Right hindlimb (tissue), 1 donor: ENCODE results near the gene VN1R5.
"Not testable (repeated sequence)": the region's sequence is repeated elsewhere in the genome, so short reads cannot be mapped to it uniquely, and the experiment has no call there.

ENCODE experiments used
- DNase-seq: peaks from one replicate; pipeline ENCODE4 v3.0.0-alpha.2; 2018

Gene VN1R5

DNA sequence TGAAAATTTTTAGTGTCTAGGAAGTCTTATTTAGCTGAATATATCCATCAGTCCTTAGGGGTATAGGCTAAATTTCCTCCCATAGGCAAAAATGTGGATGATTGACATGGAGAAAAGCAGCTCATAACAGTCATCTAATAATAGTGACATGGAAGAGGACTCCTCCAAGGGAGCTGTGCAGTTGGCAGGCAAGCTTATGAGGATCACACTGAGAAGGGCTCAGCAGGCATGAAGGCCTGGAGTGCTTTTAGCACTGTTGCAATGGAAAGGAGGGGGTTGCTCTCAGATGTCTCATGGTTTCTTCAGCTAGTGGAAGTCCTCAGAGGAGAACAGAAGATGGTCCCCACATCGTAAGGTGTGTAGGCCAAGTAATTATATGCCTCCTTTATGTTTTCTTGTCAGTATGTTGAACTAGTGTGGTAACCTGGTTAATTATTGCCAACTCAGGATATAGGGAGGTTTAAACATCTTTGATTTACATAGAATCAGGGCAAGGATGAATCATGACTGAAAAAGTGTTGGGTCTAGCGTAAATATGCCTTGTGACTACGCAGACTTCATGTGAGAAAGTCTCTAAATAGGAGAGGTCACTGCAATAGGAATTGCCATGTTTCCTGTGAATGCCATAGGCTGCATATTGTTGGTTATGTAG, 18.9 kb downstream of the VN1R5 start:
- DNase-seq: no peak

DNA sequence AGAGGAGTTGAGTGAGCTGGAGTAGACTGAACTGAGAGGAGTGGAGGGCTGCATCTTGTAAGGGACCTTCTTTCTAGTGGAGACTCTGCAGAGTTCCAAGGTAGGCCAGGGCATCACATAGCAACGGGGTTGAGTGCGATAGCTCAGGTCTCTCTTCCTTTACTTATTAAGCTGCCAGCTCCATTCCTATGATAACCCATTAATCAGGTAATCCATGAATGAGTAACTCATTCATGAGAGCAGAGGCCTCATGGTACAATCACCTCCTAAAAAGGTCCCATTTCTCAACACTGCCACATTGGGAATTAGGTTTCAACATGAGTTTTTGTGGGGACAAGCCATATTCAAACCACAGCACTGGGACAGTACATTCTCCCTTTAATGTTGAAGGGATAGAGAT, 21.3 kb downstream of the VN1R5 start:
- DNase-seq: no peak

DNA sequence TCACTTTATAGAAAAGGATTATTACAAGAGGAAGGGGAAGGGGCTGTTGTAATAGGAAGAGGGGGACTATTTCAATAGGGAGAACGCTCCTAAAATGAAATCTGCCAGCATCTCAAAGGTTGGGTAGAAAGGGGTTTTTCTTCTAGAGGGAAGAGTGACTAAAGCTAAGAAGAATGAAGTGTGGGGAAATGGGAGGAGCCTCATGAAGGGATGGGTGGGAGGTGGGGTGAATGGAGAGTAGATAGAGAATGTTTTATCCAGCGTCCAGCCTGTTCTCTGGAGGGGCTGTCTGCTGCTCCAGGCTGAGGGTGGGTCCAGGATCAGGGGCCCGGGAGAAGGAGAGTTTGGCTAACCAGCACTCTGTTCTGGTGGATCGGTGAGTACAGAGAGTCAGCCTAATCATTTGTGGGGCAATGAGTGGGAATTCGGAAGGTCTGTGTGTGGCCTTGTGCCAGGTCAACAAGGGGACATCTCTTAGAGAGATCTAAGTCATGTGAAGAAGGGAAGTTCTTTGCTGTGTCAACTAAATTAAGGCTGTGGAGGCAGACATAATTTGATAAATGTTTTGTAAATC, 25.2 kb downstream of the VN1R5 start:
- no peak for DNase-seq

DNA sequence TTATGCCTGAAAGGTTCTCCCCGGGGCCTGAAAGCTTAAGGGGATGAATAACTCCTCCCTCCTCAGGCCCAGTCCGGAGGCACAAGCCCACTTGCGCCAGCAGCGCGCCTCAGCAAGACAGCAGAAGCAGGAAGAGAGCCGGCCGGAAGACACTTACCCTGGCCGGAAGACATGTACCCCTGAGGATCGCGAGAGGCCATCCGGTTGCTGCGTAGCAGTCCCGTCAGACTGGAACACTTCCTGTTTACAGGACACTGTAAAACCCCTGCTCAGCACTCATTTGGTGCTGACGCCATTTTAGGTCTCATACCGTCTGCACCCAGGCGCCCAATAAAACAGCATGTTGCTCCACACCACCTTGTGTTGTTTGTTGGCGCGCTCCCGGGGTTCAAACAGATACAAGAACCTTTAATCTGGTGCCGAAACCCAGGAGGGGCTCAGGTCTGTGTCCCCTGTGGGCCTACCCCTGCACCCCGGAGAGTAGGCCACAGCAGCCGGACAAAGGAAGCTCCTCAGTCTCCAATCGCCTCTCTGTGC, 30.3 kb downstream of the VN1R5 start:
- no peak for DNase-seq

DNA sequence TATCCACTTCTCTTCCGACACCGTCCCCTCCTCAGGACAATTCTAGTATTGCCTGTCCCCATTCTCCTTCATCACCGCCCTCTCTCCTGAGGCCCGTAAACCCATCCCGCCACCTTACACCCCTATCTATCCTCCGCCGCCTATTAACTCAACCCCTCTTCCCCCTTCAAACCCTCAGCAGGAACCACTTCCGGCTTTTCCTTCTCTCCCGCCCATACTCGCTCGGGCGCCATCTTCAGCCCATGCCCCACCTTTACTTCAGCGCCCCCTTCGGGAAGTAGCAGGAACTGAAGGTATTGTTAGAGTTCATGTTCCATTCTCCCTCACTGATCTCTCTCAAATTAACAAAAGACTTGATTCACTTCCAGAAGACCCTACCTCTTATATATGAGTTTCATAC, 31.6 kb downstream of the VN1R5 start:
- DNase-seq: no peak

DNA sequence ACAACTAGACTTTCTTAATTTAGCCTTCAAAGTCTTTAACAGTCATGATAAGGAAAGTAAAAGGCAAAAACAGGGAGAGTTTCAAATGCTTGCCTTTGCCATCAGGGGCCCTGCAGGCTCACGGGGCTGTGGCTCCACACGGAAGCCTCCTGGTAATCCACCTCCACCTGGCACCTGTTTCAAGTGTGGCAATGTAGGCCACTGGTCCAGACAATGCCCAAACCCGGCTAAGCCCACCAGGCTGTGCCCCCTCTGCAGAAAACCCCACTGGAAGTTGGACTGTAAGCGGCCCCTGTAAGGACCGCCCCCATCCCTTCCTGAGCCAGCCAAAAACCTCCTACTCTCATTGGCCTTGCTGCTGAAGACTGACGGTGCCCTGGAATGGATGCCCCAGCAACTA, 32.5 kb downstream of the VN1R5 start:
- no peak for DNase-seq

DNA sequence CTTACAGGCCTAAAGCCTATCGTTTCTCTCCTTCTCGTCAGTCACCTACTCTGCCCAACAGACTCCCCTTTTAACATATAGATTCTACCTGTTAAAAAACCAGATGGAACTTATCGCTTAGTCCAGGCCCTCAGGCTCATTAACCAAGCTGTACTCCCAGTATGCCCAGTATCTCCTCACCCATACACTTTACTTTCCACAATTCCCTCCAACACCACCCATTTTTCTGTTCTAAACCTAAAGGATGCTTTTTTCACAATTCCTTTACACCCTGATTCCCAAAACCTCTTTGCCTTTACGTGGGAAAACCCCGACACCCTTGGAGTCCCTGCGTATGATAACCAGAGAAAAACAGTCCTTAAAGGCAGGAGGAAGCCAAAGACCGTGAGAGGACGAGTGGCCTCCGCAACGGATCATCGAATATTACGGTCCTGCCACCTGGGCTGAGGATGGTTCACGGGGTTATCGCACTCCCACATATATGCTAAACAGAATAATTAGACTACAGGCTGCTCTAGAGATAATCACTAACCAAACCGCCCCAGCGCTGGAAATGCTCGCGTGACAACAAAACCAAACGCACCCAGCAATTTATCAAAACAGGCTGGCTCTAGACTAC, 33.5 kb downstream of the VN1R5 start:
- DNase-seq: not testable (repeated sequence)

DNA sequence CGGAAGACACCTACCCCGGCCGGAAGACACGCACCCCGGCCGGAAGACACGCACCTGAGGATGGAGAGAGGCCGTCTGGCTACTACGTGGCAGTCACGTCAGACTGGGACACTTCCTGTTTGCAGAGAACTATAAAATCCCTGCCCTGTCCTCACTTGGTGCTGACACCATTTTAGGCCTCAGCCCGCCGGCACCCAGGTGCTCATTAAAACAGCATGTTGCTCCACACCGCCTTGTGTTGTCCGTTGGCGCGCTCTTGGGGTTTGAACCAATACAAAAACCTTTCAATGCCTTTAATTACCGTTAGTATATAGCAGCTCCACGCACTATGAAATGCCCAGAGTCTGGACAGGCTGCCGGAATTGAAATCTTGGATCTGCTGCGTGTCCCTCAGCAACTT, 34.7 kb downstream of the VN1R5 start:
- no peak for DNase-seq

DNA sequence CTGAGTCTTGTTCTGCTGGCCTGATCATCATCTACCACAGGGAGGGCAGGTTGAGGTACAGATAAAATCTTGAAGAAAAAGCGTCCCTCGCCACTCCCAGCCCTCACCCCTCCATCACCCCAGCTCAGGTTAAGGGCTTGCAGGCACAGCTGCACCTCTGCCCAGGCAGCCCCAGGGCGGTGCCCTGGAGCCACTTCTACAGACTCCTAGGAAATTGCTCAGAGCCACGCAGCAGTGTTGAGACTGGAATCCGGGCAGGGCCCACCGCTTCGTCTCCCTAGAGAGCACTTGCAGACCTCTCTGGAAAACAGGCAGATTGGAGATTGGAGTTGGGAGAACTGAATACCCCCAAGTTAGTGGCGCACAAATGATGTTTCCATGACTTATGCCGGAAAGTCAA, 35.3 kb downstream of the VN1R5 start:
- no peak for DNase-seq

DNA sequence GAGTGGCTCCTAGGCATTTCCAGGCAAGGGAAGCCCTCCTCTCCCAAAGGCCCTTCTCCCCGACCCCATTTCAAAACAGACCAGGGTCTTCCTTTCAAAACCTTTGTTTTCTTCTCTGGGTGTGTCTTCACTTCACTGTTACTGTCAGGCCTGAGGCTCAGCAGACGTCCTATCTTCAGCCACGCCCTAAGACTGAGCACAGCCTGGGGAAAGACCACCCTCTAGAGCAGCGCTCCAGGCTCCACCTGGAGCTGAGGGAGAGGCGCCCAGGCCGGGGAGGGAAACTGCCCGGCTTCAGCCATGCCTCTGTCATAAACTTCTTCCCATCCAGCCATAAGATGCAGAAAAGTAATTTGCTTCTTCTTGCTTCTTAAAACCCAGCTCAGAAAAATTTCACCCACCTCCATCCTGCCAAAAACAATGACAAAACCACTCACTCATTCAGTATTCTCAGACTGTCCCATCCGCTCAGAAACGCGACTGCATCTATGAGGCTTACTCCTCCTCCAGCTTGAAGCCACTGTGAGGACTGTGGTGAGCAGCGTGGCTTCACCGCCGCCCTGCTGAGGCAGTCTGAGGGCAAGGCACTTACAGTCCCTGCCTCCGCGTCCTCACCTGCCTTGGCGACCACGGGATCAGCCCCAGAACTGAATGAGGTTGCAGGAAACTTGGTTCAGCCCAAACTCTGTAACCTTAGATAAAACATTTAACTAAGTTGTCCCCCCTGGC, 36.1 kb downstream of the VN1R5 start:
- no peak for DNase-seq

DNA sequence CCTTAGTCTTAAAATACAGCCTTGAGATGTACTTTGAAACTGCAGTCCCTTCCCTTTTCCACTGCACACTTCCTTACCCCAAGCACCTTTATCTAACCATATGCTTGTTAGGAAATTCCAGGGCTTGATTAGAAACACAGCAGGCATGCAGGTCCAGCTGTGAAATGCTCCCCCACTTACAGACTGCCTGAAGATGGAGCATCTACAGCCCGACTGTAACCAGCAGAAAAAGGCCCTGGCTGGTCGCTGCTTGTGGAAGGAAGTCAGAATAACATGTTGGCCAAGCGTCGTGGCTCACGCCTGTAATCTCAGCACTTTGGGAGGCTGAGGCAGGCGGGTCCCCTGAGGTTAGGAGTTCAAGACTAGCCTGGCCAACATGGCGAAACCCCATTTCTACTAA, 37.2 kb downstream of the VN1R5 start:
- DNase-seq: no peak

DNA sequence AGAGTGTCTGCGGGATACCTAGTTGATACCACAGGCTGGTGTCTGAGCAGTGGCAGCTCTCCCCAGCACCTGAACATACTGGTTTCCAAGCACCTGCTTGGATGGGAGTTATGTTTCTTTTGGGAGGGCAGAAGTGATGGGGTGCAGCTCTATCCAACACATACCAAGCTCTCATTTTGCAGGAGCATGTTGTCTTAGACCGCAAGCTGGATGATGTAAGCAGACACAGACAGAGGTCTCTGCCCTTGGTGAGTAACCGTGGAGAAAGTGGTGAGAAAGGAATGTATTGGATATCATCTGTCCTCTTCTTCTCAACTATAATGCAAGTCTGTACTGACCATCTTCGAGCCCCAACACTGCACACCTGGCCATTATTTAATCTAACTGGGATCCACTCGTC, 38.4 kb downstream of the VN1R5 start:
- DNase-seq: no peak

DNA sequence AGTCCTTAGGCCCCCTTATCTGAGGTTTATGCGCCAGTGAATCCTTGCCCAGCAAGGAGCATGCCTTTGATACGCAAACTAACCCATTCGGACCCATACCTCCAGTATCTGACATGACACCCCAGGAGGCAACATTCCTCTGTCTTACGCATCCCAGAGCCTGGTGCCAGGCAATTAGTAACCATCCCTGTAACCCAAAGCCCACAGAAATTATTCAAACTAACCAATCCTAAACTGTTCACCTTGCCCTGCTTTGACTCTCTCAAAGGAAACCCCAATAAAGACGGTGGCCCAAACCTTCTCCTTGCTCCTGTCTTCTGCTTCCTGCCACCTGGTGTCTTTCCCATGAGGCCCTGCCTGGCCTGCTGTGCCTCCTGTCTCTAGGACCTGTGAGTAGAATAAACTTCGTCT, 39.4 kb downstream of the VN1R5 start:
- no peak for DNase-seq

DNA sequence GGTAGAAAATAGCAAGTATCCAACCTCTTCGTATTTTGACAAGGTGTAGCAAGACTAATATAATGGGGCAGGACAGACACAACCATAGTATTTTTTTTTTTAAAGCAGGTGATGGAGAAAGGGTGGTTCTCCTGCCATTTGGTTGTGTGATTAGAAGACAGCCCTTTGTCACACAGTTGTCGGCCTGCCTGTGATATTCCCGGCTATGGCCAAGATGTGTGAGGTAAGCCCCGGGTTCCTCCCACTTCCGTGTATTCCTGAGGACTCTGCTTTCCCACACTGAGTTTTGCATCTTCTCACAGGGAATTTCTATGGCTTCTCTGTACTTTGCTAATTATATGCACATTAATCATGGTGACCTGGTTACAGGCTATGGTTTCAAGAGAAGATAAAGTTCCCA, 39.9 kb downstream of the VN1R5 start:
- DNase-seq: no peak

DNA sequence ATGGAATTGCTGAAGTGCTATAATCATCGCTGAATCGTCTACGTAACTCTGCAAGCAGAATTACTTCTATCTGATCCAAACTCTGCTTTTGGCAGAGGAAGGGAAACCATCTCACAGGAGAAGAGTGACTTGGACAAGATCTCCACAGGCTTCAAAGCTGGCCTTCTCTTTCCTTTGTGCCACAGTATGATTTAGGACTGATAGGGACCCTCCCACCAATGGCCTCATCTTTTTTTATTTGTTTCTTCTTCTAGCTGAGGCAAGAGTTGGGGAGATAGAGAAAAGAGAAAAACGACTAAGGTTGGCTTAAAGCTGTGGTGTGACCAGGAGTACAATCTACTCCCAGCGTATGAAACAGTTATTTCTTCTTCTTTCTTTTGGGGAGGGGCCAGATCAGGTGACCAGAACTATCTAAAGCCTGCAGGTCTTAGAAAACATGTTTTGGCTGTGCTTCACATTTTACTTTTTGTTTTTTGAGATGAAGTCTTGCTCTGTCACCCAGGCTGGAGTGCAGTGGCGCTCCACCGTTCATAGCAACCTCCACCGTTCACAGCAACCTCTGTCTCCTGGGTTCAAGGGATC, 40.8 kb downstream of the VN1R5 start:
- no peak for DNase-seq

DNA sequence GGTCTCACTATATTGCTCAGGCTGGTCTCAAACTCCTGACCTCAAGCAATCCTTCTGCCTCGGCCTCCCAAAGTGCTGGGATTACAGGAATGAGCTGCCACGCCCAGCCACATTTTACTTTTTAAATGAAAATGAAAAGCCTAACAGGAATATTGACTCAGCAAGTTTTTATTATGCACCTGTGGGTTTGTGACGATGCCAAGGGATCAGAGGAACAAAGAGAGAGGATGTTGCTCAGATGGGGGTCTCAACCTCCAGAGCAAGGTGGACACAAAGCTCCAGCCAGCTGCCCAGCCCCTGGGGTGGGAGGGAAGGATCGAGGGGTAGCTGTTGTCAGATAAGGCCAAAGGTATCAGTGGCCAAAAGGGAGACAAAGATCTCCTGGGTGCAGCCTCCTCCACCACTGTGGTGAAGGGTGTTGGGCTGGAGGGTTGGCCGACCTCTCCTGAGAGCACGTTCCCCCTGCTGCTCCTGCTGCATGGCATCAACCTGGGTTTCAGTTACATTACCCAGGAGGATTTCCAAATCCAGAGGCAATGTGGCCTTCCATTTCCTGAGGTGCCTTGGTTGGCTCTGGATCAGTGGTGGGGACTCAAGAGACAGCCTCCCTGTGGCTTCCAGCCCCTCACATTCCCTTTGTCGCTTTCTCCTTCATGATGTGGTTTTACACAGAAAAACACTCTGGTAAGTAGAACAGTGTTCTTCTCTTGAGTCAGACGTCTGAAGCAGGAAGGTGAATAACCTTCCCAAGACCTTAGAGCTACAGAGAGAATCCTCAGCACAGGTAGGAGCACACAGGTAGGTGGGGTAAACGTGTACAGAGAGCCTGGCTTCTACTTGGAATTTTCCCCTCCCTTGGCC, 41.6 kb downstream of the VN1R5 start:
- DNase-seq: no peak

DNA sequence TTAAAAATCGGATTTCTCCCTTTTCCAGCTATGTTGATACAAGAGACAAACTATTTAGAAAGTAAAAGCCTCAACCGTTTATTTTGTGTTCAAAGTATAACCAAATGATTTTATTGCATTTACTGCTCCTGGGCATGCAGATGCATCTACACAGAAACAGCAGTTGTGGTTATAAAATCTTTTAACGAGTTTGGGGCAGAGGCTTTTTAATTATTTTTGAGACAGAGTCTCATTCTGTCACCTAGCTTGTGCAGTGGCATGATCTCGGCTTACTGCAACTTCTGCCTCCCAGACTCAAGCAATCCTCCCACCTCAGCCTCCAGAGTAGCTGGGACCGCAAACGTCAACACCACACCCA, 42.2 kb downstream of the VN1R5 start:
- DNase-seq: no peak

DNA sequence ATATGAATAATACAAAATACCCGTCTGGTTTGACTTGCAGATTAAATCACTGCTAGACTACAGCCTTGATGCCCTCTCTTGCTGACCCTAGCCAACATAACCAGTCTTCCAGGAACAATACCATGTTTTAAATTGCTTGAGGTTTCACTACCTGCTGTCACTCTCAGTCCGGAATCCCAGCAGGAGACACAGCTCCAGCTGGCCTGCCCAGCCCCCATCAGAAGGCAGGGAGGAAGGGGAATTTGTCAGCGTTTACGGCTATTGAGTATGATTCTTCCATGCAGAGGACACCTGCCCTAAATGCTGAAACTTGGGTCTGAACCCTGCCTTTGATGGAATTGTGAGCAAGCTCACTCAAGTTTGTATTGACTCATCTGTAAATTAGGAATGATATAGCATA, 42.8 kb downstream of the VN1R5 start:
- no peak for DNase-seq

DNA sequence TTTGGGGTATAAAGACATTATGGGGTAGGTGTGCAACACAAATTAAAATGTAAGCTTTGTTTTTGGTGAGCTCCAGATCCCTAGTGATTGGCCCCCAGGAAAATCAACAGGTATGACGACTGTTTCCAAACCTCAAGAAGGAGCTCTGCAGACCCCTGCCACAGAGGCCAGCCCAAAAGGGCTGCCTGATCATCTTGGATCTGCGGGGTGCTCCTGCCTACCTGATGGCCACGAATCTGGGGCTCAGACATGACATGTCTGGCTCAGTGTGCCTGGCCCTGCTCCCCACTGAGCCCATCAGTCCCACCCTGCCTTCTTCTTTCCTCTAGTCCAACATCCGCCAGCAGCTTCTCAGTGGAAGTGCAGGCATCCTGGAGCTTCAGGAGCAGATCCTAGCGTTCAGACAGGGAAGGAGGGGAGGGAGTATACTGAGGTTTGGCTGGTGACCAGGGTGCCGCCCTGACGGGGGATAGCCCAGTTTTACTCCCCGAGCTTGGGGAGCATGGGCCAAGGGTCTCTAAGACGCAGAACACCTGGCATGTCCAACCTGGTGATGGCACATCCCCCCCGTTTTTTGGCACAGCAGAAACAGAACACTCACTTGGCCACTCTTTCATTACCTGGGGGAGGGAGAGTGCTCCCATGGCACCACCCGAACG, 44.0 kb downstream of the VN1R5 start:
- DNase-seq: no peak

DNA sequence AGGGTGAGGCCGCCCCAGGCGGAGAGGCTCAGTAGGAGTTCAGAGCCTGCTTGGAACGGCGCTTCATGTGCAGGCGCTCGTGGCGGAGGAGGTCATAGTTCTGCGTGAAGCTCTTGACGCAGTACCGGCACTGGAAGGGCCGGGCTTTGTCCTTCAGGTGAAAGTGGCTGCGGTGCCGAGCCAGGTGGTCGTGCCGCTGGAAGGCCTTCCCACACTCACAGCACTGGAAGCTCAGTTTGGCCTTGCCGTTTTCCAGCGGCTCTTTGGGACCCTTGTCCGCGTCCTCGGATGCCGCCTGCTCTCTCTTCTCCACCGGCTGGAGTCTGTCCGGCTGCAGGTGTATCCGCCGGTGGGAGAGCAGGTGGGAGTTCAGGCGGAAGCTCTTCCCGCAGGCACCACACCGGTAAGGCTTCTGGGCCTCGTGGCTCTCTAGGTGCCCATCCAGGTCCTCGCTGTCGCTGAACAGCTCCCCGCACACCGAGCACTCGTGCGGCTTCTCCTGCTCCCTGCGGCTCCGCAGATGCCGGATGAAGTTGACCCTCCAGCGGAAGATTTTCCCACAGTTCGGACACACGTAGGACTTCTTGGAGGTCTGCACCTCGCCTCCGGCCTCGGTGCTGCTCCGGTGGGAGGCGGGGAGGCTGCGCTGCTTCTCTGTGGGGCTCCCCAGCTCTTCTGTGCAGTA, 44.8 kb downstream of the VN1R5 start:
- DNase-seq: no peak

DNA sequence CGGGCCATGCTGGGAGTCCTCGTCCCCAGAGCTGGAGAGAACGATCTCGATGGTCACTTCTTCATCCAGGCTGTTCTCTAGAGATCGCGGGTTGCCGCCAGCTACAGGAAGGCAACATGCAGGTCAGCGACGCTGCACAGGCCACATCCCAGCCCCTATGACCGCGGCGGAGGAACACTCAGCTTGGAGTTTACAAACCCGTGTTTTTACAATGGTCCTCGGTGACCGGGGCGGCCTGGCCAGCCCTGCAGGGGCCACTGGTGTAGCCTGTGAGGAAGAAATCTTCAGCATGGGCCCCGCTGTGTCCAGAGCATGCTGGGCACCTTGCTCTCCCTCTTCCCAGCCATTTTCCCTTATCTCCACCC, 45.3 kb downstream of the VN1R5 start:
- no peak for DNase-seq
